Mesendoderm (in vitro differentiated cells): ENCODE data around the gene PCDHGB2.

ENCODE experiments used
- DNase-seq: peaks from one replicate; pipeline ENCODE4 v3.0.0; 2013
- H2AK5ac ChIP-seq: 2 replicates; pipeline ENCODE4 v1.6.1; 2013; ENCODE audit warnings: low read length, inconsistent platforms
- H2BK120ac ChIP-seq: 2 replicates; pipeline ENCODE4 v1.6.1; 2013; ENCODE audit warnings: low read depth, mild to moderate bottlenecking, low read length, moderate library complexity, mixed read lengths
- H2BK15ac ChIP-seq: replicated peaks from 2 replicates; pipeline ENCODE4 v1.6.1; 2013; ENCODE audit warnings: low read depth, mild to moderate bottlenecking, moderate library complexity
- H2BK5ac ChIP-seq: 2 replicates; pipeline ENCODE4 v1.6.1; 2013; ENCODE audit warnings: low read length, inconsistent platforms
- H3K18ac ChIP-seq: 2 replicates; pipeline ENCODE4 v1.6.1; 2013; ENCODE audit warnings: mild to moderate bottlenecking, low read length, mixed read lengths
- H3K23ac ChIP-seq: one replicate; pipeline ENCODE4 v1.6.1; 2013; ENCODE audit warnings: low read length
- H3K27ac ChIP-seq: 2 replicates; pipeline ENCODE4 v1.5.1; 2013; ENCODE audit warnings: low read depth, mild to moderate bottlenecking, inconsistent platforms, low read length, moderate library complexity
- H3K27me3 ChIP-seq: 2 replicates; pipeline ENCODE4 v1.6.1; 2013; ENCODE audit warnings: low read length, control low read depth, mild to moderate bottlenecking, inconsistent platforms; ENCODE audit not compliant: insufficient read depth, poor library complexity
- H3K36me3 ChIP-seq: 2 replicates; pipeline ENCODE4 v1.6.1; 2013; ENCODE audit warnings: low read length, inconsistent platforms; ENCODE audit not compliant: control insufficient read depth, insufficient read depth
- H3K4ac ChIP-seq: one replicate; pipeline ENCODE4 v1.6.1; 2013; ENCODE audit warnings: low read depth, mild to moderate bottlenecking, low read length, moderate library complexity
- H3K4me1 ChIP-seq: 2 replicates; pipeline ENCODE4 v1.6.1; 2013; ENCODE audit warnings: low read depth, low read length, inconsistent platforms; ENCODE audit not compliant: control insufficient read depth
- H3K4me2 ChIP-seq: 2 replicates; pipeline ENCODE4 v1.6.1; 2013; ENCODE audit warnings: low read length
- H3K4me3 ChIP-seq: 2 replicates; pipeline ENCODE4 v1.5.1; 2013; ENCODE audit warnings: mild to moderate bottlenecking, low read length
- H3K56ac ChIP-seq: one replicate; pipeline ENCODE4 v1.6.1; 2013; ENCODE audit warnings: low read length
- H3K79me1 ChIP-seq: 2 replicates; pipeline ENCODE4 v1.6.1; 2013; ENCODE audit warnings: low read length, inconsistent platforms
- H3K79me2 ChIP-seq: 2 replicates; pipeline ENCODE4 v1.6.1; 2013; ENCODE audit warnings: mild to moderate bottlenecking, low read length; ENCODE audit not compliant: control insufficient read depth, insufficient read depth
- H3K9ac ChIP-seq: 2 replicates; pipeline ENCODE4 v1.6.1; 2013; ENCODE audit warnings: low read length, inconsistent platforms
- H4K5ac ChIP-seq: one replicate; pipeline ENCODE4 v1.6.1; 2013; ENCODE audit warnings: low read length
- H4K8ac ChIP-seq: one replicate; pipeline ENCODE4 v1.6.1; 2013; ENCODE audit warnings: low read depth, mild to moderate bottlenecking, control low read depth, low read length, moderate library complexity
- WGBS: extraction: QIAGEN DNeasy Blood & Tissue Kit; methylation state at CpG from one replicate; pipeline ENCODE4 v1.1.7; 2013; ENCODE audit warnings: low lambda C conversion rate, missing lambda C conversion rate; ENCODE audit not compliant: insufficient coverage; ENCODE audit errors: extremely low coverage; 5-methylcytosine and 5-hydroxymethylcytosine counted together

Gene PCDHGB2

DNA sequence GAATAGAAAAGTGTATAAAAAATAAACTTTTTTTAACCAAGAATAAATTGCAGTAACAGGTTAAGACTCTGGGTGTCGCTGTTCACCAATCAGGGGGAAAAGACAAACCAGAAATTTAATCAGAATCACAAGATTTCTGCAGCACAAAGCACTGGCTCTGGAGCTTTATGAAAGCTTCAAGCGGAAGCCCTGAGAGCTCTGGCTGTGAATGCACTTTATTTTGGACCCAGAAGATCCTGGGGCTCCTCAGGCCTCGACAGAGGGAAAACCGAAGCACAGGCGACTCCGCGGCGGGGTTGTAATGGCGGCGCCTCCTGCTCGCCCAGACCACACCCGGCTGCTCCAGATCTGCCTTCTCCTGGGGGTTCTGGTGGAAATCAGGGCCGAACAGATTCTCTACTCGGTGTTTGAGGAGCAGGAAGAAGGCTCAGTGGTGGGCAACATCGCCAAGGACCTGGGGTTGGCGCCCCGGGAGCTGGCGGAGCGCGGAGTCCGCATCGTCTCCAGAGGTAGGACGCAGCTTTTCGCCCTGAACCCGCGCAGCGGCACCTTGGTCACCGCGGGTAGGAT, 4.8 kb upstream of the PCDHGB2 start, which contains the start of gene PCDHGA4:
PCDHGA4 (plus strand) TSS at position 122 of the 570 bp plus-strand sequence; CDS start at position 209, 87 bp downstream.
- Histone ChIP-seq H3K4me3 (no peak within 1 kb of the TSS), H2BK5ac (no peak within 1 kb of the TSS), H3K27ac (no peak within 1 kb of the TSS), H3K79me1 (no peaks in the 10 kb centered on the region), H3K4me1 (no peaks in the 10 kb centered on the region), H3K27me3 (no peaks in the 10 kb centered on the region), H4K8ac (no peak within 1 kb of the TSS), H3K18ac (no peak within 1 kb of the TSS), H3K79me2 (no peaks in the 10 kb centered on the region), H3K36me3 (no peaks in the 10 kb centered on the region), H3K9ac (no peak within 1 kb of the TSS), H3K56ac (no peak within 1 kb of the TSS), H2BK15ac (no peak within 1 kb of the TSS), H3K4me2 (no peak within 1 kb of the TSS), H4K5ac (no peak within 1 kb of the TSS), H2AK5ac (no peak within 1 kb of the TSS), H3K23ac (no peak within 1 kb of the TSS), H2BK120ac (no peak within 1 kb of the TSS), H3K4ac (no peak within 1 kb of the TSS)
- no CpG with 5 or more reads among the region's 29 CpGs for whole genome bisulfite sequencing
- DNase-seq: no peak

DNA sequence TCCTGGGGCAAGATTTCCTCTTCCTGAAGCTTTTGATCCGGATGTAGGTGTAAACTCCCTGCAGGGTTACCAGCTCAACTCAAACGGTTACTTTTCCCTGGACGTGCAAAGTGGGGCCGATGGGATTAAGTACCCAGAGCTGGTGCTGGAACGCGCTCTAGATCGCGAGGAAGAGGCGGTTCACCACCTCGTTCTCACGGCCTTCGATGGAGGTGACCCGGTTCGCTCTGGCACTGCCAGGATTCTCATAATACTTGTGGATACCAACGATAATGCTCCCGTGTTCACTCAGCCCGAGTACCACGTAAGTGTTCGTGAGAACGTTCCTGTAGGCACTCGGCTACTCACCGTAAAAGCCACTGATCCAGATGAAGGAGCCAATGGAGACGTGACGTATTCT, 4.2 kb upstream of the PCDHGB2 start:
- no peak overlapping the region for H2AK5ac ChIP-seq
- WGBS: no CpG with 5 or more reads among the region's 24 CpGs
- no peak overlapping the region for H3K18ac ChIP-seq
- H3K4me1 ChIP-seq: no peaks in the 10 kb centered on the region
- H4K8ac ChIP-seq: no peak overlapping the region
- no peak overlapping the region for H3K4me2 ChIP-seq
- H3K4me3 ChIP-seq: no peak overlapping the region
- DNase-seq: no peak
- H3K27me3 ChIP-seq: no peaks in the 10 kb centered on the region
- H2BK120ac ChIP-seq: no peak overlapping the region
- H3K79me2 ChIP-seq: no peaks in the 10 kb centered on the region
- no peak overlapping the region for H2BK15ac ChIP-seq
- no peaks in the 10 kb centered on the region for H3K79me1 ChIP-seq
- H3K27ac ChIP-seq: no peak overlapping the region
- H3K4ac ChIP-seq: no peak overlapping the region
- no peak overlapping the region for H4K5ac ChIP-seq
- H2BK5ac ChIP-seq: no peak overlapping the region
- no peak overlapping the region for H3K9ac ChIP-seq
- H3K56ac ChIP-seq: no peak overlapping the region
- H3K36me3 ChIP-seq: no peaks in the 10 kb centered on the region
- no peak overlapping the region for H3K23ac ChIP-seq

GRCh38 chr5:141356133-141356532, 3.7 kb upstream of the PCDHGB2 start:
- no peak overlapping the region for H3K9ac ChIP-seq
- no peak overlapping the region for H3K23ac ChIP-seq
- H3K79me1 ChIP-seq: no peaks in the 10 kb centered on the region
- H3K79me2 ChIP-seq: no peaks in the 10 kb centered on the region
- no peak overlapping the region for H3K4me3 ChIP-seq
- H3K4me2 ChIP-seq: no peak overlapping the region
- H2BK120ac ChIP-seq: no peak overlapping the region
- no peaks in the 10 kb centered on the region for H3K4me1 ChIP-seq
- no peak for DNase-seq
- no peak overlapping the region for H3K18ac ChIP-seq
- no peak overlapping the region for H4K8ac ChIP-seq
- no peak overlapping the region for H3K27ac ChIP-seq
- no peak overlapping the region for H2AK5ac ChIP-seq
- no peak overlapping the region for H2BK5ac ChIP-seq
- H4K5ac ChIP-seq: no peak overlapping the region
- no CpG with 5 or more reads among the region's 5 CpGs for WGBS
- H3K36me3 ChIP-seq: no peaks in the 10 kb centered on the region
- no peaks in the 10 kb centered on the region for H3K27me3 ChIP-seq
- H2BK15ac ChIP-seq: no peak overlapping the region
- H3K4ac ChIP-seq: no peak overlapping the region
- no peak overlapping the region for H3K56ac ChIP-seq

DNA sequence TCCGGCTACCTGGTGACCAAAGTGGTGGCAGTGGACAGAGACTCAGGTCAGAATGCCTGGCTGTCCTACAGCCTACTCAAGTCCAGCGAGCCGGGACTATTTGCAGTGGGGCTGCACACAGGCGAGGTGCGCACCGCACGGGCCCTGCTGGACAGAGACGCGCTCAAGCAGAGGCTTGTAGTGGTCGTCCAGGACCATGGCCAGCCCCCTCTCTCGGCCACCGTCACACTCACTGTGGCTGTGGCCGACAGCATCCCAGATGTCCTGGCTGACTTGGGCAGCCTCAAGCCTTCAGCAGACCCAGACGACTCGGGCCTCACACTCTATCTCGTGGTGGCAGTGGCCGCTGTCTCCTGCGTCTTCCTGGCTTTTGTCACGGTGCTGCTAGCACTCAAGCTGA, 2.8 kb upstream of the PCDHGB2 start:
- H2BK120ac ChIP-seq: no peak overlapping the region
- no peak overlapping the region for H3K9ac ChIP-seq
- H3K79me1 ChIP-seq: no peaks in the 10 kb centered on the region
- H2BK5ac ChIP-seq: no peak overlapping the region
- H3K36me3 ChIP-seq: no peaks in the 10 kb centered on the region
- no peak overlapping the region for H3K4me3 ChIP-seq
- no peak overlapping the region for H3K4me2 ChIP-seq
- H3K79me2 ChIP-seq: no peaks in the 10 kb centered on the region
- WGBS: no CpG with 5 or more reads among the region's 19 CpGs
- H3K4ac ChIP-seq: no peak overlapping the region
- no peak overlapping the region for H3K27ac ChIP-seq
- no peak overlapping the region for H3K56ac ChIP-seq
- no peak for DNase-seq
- H3K27me3 ChIP-seq: no peaks in the 10 kb centered on the region
- H4K8ac ChIP-seq: no peak overlapping the region
- no peak overlapping the region for H2BK15ac ChIP-seq
- H3K23ac ChIP-seq: no peak overlapping the region
- H2AK5ac ChIP-seq: no peak overlapping the region
- H4K5ac ChIP-seq: no peak overlapping the region
- H3K4me1 ChIP-seq: no peaks in the 10 kb centered on the region
- no peak overlapping the region for H3K18ac ChIP-seq

GRCh38 chr5:141360685-141361084, 891 bp downstream of the PCDHGB2 start:
- no peak overlapping the region for H4K5ac ChIP-seq
- H3K18ac ChIP-seq: no peak overlapping the region
- no CpG with 5 or more reads among the region's 15 CpGs for WGBS

DNA sequence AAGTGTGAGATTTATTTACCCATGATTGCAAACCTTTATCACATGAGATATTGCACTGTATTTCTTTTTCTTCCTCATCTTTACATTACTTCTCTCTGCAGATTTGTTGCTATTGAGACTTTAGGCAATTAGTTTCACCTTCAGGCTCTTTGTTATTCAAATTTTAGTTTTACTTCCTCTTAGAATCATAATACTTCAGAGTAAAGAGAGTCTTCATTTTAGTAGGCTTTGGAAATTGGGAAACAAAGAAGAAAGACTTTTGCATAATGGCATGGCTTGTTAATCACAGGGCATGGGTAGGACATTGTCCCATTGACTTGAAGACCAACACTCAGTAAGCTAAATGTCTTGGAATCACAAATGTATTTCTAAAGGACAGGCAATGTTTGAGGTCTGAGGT, 2.9 kb downstream of the PCDHGB2 start:
- Histone ChIP-seq H3K4me3 (no peak overlapping the region), H4K5ac (no peak overlapping the region), H3K9ac (no peak overlapping the region), H2AK5ac (no peak overlapping the region), H3K27ac (no peak overlapping the region), H3K23ac (no peak overlapping the region), H3K4me2 (no peak overlapping the region), H3K56ac (no peak overlapping the region), H2BK5ac (no peak overlapping the region), H4K8ac (no peak overlapping the region), H3K79me2 (no peaks in the 10 kb centered on the region), H3K79me1 (no peaks in the 10 kb centered on the region), H3K4me1 (no peaks in the 10 kb centered on the region), H2BK15ac (no peak overlapping the region), H3K36me3 (no peaks in the 10 kb centered on the region), H3K4ac (no peak overlapping the region), H2BK120ac (no peak overlapping the region), H3K18ac (no peak overlapping the region), H3K27me3 (no peaks in the 10 kb centered on the region)
- DNase-seq: no peak

More at GRCh38 chr5:141360685-141361084, 891 bp downstream of the PCDHGB2 start:
- H3K27ac ChIP-seq: no peak overlapping the region
- DNase-seq: no peak
- H2AK5ac ChIP-seq: no peak overlapping the region
- H3K4me1 ChIP-seq: no peaks in the 10 kb centered on the region
- no peak overlapping the region for H2BK120ac ChIP-seq
- H3K4me2 ChIP-seq: no peak overlapping the region
- H3K36me3 ChIP-seq: no peaks in the 10 kb centered on the region
- H3K79me2 ChIP-seq: no peaks in the 10 kb centered on the region
- H2BK5ac ChIP-seq: no peak overlapping the region
- H3K23ac ChIP-seq: no peak overlapping the region
- no peak overlapping the region for H3K4me3 ChIP-seq
- no peaks in the 10 kb centered on the region for H3K79me1 ChIP-seq
- no peak overlapping the region for H3K9ac ChIP-seq
- H3K27me3 ChIP-seq: no peaks in the 10 kb centered on the region
- H4K8ac ChIP-seq: no peak overlapping the region
- H3K4ac ChIP-seq: no peak overlapping the region
- no peak overlapping the region for H2BK15ac ChIP-seq
- H3K56ac ChIP-seq: no peak overlapping the region
